CD4-positive, alpha-beta memory T cell (primary cell): ENCODE measurements around the gene HEBP1. TPM values are rescaled to one million over a fixed set of nuclear protein-coding genes. Genes with fewer than 3 reads are reported as not detected.

Experiments
- CTCF ChIA-PET: fragments of 350-600 bp; sonication (Branson Sonifier 250); formaldehyde crosslinking; loops from one replicate; lab custom pipeline; 2021; ENCODE audit warnings: inconsistent platforms; ENCODE audit not compliant: partially characterized antibody; lab: Charles Lee
- POLR2A ChIA-PET: fragments of 350-600 bp; sonication (Branson Sonifier 250); formaldehyde crosslinking; loops from one replicate; lab custom pipeline; 2021; ENCODE audit not compliant: partially characterized antibody; lab: Charles Lee
- DNase-seq, 5 donors: peaks; one replicate each; pipeline versions ENCODE4 v3.0.0 to v3.0.0-alpha.2; 2020 to 2022; ENCODE audit warnings: mixed read lengths in 1 of 5
- H3K27ac ChIP-seq: one replicate; pipeline ENCODE4 v1.7.0; 2013; ENCODE audit warnings: low read depth, low read length
- H3K27me3 ChIP-seq: 2 replicates; pipeline ENCODE4 v1.7.0; 2013; ENCODE audit warnings: mild to moderate bottlenecking, low read length, moderate library complexity; ENCODE audit not compliant: insufficient read depth
- H3K36me3 ChIP-seq: 2 replicates; pipeline ENCODE4 v1.7.0; 2013; ENCODE audit warnings: mild to moderate bottlenecking, low read length, moderate library complexity; ENCODE audit not compliant: insufficient read depth
- H3K4me1 ChIP-seq: 2 replicates; pipeline ENCODE4 v1.7.0; 2013; ENCODE audit warnings: mild to moderate bottlenecking, low read length, moderate library complexity; ENCODE audit not compliant: insufficient read depth
- H3K4me3 ChIP-seq, 2 donors: one replicate each; pipeline ENCODE4 v1.7.0; 2013; ENCODE audit warnings: low read length in 2 of 2, mild to moderate bottlenecking in 1 of 2
- H3K9me3 ChIP-seq, 2 donors: one replicate each; pipeline ENCODE4 v1.7.0; 2013; ENCODE audit warnings: low read length in 2 of 2, control low read depth in 1 of 2; ENCODE audit not compliant: control insufficient read depth in 1 of 2
- H3K27ac Mint-ChIP-seq, 7 donors: one replicate each; pipeline ENCODE4 v1.8.0; 2020 to 2021; ENCODE audit warnings: mixed read lengths in 7 of 7, mild to moderate bottlenecking in 6 of 7, inconsistent platforms in 3 of 7, moderate library complexity in 3 of 7
- H3K27me3 Mint-ChIP-seq, 2 donors: one replicate each; pipeline ENCODE4 v1.8.0; 2020 to 2021; ENCODE audit warnings: mixed read lengths in 2 of 2
- H3K36me3 Mint-ChIP-seq, 2 donors: one replicate each; pipeline ENCODE4 v1.8.0; 2020 to 2021; ENCODE audit warnings: mixed read lengths in 2 of 2, inconsistent platforms in 1 of 2, mild to moderate bottlenecking in 1 of 2
- H3K4me1 Mint-ChIP-seq, 4 donors: one replicate each; pipeline ENCODE4 v1.8.0; 2020 to 2021; ENCODE audit warnings: mixed read lengths in 4 of 4, mild to moderate bottlenecking in 1 of 4
- H3K4me3 Mint-ChIP-seq, 8 donors: one replicate each; pipeline ENCODE4 v1.8.0; 2020 to 2021; ENCODE audit warnings: mixed read lengths in 8 of 8, mild to moderate bottlenecking in 7 of 8, moderate library complexity in 6 of 8, inconsistent platforms in 3 of 8
- H3K9me3 Mint-ChIP-seq, 8 donors: one replicate each; pipeline ENCODE4 v1.8.0; 2020 to 2021; ENCODE audit warnings: mixed read lengths in 8 of 8, mild to moderate bottlenecking in 5 of 8, inconsistent platforms in 3 of 8, moderate library complexity in 1 of 8
- intact Hi-C: fragments of 100-400 bp; cut with micrococcal nuclease; formaldehyde crosslinking; loops from one replicate; pipeline ENCODE4 v1.15.1; 2023
- polyA plus RNA-seq, 2 donors: library from polyadenylated mRNA; unstranded; fragments of 300-500 nt; fragmentation: Illumina TruSeq; gene quantifications; one replicate each; pipeline ENCODE4 v1.2.3, GENCODE V29; 2021
- total RNA-seq, 2 experiments: library from RNA; stranded (reverse); gene quantifications; one replicate each; pipeline ENCODE4 v1.2.3, GENCODE V29; 2021

The HEBP1 gene
- total and polyA plus RNA-seq, 4 experiments from 2014 or later: 11.3 to 23.0 (median 14.6) TPM

DNA sequence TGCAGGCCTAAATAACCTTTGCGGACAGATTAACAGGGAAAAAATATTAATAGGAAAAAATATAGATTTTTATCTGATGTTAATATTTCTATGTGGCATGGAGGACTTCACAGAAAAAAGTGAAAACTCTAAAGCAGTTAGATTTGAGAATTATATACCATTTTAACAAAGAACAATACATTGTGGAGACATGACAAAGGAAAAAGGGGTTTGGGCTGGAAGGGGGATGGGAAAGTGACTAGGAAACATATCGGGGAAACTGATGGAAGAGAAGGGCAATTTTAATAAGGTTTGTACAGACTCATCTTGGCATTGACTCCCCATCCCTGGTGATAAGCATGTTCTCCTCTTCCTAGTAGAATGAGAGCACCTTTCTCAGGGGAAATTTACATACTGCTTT lies 27.0 kb downstream of the HEBP1 start:
- ChIA-PET POLR2A (no interaction called here), CTCF (no interaction called here)
- intact Hi-C loops: no loop called here
- Histone ChIP-seq H3K27me3 (no peaks in the 10 kb centered on the region), H3K4me1 (no peaks in the 10 kb centered on the region), H3K4me3 (no peak overlapping the region), H3K27ac (no peak overlapping the region), H3K36me3 (no peaks in the 10 kb centered on the region), H3K9me3 (no peaks in the 10 kb centered on the region)
- H3K27ac Mint-ChIP-seq: no peak overlapping the region
- H3K4me3 Mint-ChIP-seq: no peak overlapping the region
- H3K4me1 Mint-ChIP-seq: no peaks in the 10 kb centered on the region
- no peaks in the 10 kb centered on the region for H3K27me3 Mint-ChIP-seq
- no peak for DNase-seq
- H3K36me3 Mint-ChIP-seq: peaks cover 45 to 61% of the 10 kb centered on the region in 2 donors
- peaks cover 0 to 36% (median 20%) of the 10 kb centered on the region in 8 donors for H3K9me3 Mint-ChIP-seq

DNA sequence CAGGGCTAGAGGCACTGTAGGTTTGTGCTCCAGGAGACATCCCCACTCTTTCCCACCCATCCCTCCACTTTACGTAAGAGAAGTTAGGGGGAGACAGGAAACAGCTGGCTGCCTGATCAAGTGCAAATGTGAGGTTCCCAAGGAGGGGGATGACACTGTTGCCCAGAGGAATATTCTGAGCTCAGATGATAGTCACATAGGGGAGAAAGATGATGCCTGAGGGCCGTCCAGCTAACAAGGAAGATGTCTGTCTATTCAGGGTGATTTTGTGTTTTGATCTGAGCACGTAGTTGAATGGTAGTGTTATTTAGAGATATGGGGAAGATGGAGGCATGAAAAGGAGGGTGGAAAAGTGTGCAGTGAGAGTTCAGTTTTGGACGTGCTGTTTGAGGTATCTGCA lies 34.2 kb downstream of the HEBP1 start:
- no peaks in the 10 kb centered on the region for H3K27me3 ChIP-seq
- ChIA-PET POLR2A (no interaction called here), CTCF (no interaction called here)
- no peaks in the 10 kb centered on the region for H3K4me1 ChIP-seq
- peaks cover 0 to 5% (median 0%) of the 10 kb centered on the region in 8 donors for H3K9me3 Mint-ChIP-seq
- no peaks in the 10 kb centered on the region for H3K36me3 ChIP-seq
- peak overlapping the region in 2 of 7 donors; percentile 10 to 30 for H3K27ac Mint-ChIP-seq
- peaks cover 1 to 4% of the 10 kb centered on the region in 2 donors for H3K27me3 Mint-ChIP-seq
- peaks cover 1 to 12% of the 10 kb centered on the region in 2 donors for H3K36me3 Mint-ChIP-seq
- H3K4me1 Mint-ChIP-seq: no peaks in the 10 kb centered on the region
- DNase-seq: no peak
- H3K27ac ChIP-seq: no peak overlapping the region
- no peak overlapping the region for H3K4me3 Mint-ChIP-seq
- intact Hi-C loops: no loop called here
- H3K9me3 ChIP-seq: no peaks in the 10 kb centered on the region
- H3K4me3 ChIP-seq: no peak overlapping the region

DNA sequence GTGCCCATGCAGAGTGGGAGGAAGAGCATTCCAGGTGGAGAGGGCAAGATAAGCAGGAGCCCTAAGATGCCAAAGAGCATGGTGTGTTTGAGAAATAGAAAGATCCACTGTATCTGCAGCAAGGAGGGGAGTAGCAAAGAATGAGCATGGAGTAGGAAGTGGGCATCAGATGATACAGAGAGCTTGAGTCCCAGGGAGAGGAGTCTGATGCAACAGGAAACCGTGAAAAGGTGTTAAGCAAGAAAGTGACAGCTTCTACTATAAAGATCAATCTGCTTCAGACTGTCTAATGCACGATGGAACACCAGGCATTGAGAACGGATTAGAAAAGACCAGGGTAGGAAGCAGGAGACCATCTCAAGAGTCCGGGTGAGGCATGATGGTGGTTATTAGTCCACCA lies 35.8 kb downstream of the HEBP1 start:
- no peak for DNase-seq
- H3K4me1 ChIP-seq: no peaks in the 10 kb centered on the region
- POLR2A ChIA-PET: no interaction called here
- H3K27me3 ChIP-seq: no peaks in the 10 kb centered on the region
- Mint-ChIP-seq H3K27me3 (peaks cover 1 to 7% of the 10 kb centered on the region in 2 donors), H3K36me3 (peaks cover 1 to 12% of the 10 kb centered on the region in 2 donors), H3K9me3 (peaks cover 0 to 5% (median 0%) of the 10 kb centered on the region in 8 donors), H3K27ac (no peak overlapping the region), H3K4me1 (no peaks in the 10 kb centered on the region), H3K4me3 (no peak overlapping the region)
- CTCF ChIA-PET: no interaction called here
- H3K36me3 ChIP-seq: no peaks in the 10 kb centered on the region
- no peak overlapping the region for H3K4me3 ChIP-seq
- intact Hi-C loops: no loop called here
- H3K27ac ChIP-seq: no peak overlapping the region
- H3K9me3 ChIP-seq: no peaks in the 10 kb centered on the region

DNA sequence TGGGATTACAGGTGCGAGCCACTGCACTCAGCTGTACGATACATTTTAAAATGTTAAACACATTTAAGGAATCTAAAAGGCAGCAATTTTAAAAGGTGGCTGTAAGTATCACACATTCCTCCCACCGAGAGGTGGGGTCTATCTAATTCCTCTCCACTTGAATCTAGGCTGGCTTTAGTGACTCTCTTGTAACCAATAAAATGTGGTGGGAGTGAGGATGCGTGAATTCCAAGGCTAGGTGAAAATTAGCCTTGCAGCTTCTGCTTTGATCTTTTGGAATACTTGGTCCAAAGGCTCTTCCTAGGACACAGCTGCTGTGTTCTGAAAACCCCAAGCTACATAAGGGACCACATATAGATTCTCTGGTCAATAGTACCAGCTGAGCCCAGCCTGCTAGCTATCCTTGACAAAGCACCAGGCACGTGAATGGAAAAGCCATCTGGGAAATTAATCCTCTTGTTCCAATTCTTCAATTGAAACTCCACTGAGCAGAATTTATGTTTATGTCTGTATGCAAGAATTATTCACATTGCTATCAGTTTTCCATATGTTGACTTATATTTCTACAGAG lies 39.3 kb downstream of the HEBP1 start:
- intact Hi-C loops: no loop called here

DNA sequence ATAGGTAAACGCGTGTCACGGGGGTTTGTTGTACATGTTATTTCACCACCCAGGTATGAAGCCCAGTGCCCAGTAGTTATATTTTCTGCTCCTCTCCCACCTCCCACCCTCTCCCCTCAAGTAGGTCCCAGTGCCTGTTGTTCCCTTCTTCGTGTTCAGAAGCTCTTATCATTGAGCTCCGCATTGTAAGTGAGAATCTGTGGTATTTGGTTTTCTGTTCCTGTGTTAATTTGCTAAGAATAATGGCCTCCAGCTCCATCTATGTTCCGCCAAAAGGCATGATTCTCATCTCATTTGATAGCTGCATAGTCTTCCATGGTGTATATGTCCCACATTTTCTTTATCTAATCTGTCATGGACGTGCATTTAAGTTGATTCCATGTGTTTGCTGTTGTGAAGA lies 41.2 kb downstream of the HEBP1 start:
- Mint-ChIP-seq H3K9me3 (no peaks in the 10 kb centered on the region), H3K27ac (no peak overlapping the region)
- POLR2A ChIA-PET: no interaction called here

More for the DNA sequence above, 39.3 kb downstream of the HEBP1 start:
- DNase-seq: no peak
- Histone ChIP-seq H3K4me1 (no peaks in the 10 kb centered on the region), H3K4me3 (no peak overlapping the region), H3K36me3 (no peaks in the 10 kb centered on the region), H3K27ac (no peak overlapping the region), H3K9me3 (no peaks in the 10 kb centered on the region), H3K27me3 (no peaks in the 10 kb centered on the region)
- peaks cover 0 to 5% of the 10 kb centered on the region in 2 donors for H3K36me3 Mint-ChIP-seq
- no peak overlapping the region for H3K27ac Mint-ChIP-seq
- peaks cover 6 to 7% of the 10 kb centered on the region in 2 donors for H3K27me3 Mint-ChIP-seq
- H3K9me3 Mint-ChIP-seq: peaks cover 0 to 5% (median 0%) of the 10 kb centered on the region in 8 donors
- no peak overlapping the region for H3K4me3 Mint-ChIP-seq
- no peaks in the 10 kb centered on the region for H3K4me1 Mint-ChIP-seq
- POLR2A ChIA-PET: no interaction called here
- CTCF ChIA-PET: interaction anchor here (1.4 to 1.5 kb wide), 2 partner anchors 9 to 251 kb away, joined by 3 read pairs; no protein-coding TSS in a partner anchor

DNA sequence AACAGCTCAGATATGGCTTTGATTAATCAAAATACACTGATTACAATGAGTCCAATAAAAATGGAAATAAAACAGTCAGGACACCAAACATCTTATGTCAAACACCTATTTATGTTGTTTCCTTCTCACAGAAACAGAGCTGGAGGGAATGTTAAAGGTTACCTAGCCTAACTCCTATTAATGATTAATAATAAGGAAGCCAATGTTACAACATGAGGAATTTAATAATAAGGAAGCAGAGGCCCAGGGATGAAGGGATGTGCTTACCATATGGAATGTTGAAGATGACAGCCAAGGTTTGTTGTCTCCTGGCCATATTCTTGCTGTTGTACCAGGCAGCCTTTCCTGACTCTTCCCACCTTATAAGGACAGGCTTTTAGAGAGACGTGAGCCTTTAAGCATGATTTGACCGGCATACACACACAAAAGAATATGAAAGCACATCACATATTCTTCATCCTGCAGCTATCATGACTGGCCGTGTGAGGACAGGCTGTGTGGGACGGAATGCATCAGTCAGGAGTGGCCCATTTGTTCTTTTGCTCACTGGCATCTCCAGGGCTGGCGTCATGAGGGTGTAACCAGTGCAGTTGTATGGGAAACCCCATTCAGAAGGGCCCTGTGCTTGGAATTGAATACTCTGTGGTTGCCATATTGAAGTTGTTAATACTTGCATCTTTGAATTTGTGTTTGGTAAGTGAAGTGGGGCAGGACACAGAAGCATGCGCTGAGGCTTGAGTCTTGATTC lies 45.0 kb downstream of the HEBP1 start:
- Histone ChIP-seq H3K4me3 (no peak overlapping the region), H3K27ac (no peak overlapping the region), H3K36me3 (no peaks in the 10 kb centered on the region), H3K9me3 (no peaks in the 10 kb centered on the region), H3K4me1 (no peaks in the 10 kb centered on the region), H3K27me3 (no peaks in the 10 kb centered on the region)
- ChIA-PET POLR2A (no interaction called here), CTCF (no interaction called here)
- H3K4me3 Mint-ChIP-seq: no peak overlapping the region
- no peaks in the 10 kb centered on the region for H3K4me1 Mint-ChIP-seq
- intact Hi-C loops: no loop called here
- peaks cover 6 to 8% of the 10 kb centered on the region in 2 donors for H3K27me3 Mint-ChIP-seq
- no peak overlapping the region for H3K27ac Mint-ChIP-seq
- no peaks in the 10 kb centered on the region for H3K36me3 Mint-ChIP-seq
- no peaks in the 10 kb centered on the region for H3K9me3 Mint-ChIP-seq
- no peak for DNase-seq

More for the DNA sequence above, 41.2 kb downstream of the HEBP1 start:
- peaks cover 6 to 7% of the 10 kb centered on the region in 2 donors for H3K27me3 Mint-ChIP-seq
- H3K4me3 ChIP-seq: no peak overlapping the region
- no peak overlapping the region for H3K4me3 Mint-ChIP-seq
- no peaks in the 10 kb centered on the region for H3K4me1 Mint-ChIP-seq
- H3K36me3 Mint-ChIP-seq: no peaks in the 10 kb centered on the region
- CTCF ChIA-PET: no interaction called here
- H3K9me3 ChIP-seq: no peaks in the 10 kb centered on the region
- H3K36me3 ChIP-seq: no peaks in the 10 kb centered on the region
- intact Hi-C loops: no loop called here
- H3K27ac ChIP-seq: no peak overlapping the region
- no peaks in the 10 kb centered on the region for H3K27me3 ChIP-seq
- no peak for DNase-seq
- no peaks in the 10 kb centered on the region for H3K4me1 ChIP-seq

DNA sequence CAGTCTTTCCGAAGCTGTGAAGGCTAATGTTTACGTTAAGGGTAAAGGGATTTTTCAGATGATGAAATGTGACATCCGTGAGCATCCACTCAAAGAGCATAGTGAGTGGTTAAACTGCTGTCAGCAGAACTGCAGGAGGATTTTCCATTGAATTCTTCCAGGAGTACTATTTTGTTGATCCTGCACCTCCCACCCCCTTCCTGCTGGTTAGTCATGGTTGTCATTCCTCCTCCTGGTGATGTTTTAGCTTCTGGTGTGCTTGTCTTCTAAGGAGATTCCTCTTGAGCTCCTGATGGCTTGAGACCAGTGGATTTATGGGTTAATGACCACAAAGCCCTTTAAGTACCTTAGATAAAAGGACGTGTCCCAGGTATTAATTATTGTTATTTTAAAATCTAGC lies 45.7 kb downstream of the HEBP1 start:
- no peaks in the 10 kb centered on the region for H3K9me3 ChIP-seq
- no peaks in the 10 kb centered on the region for H3K4me1 ChIP-seq
- ChIA-PET CTCF (no interaction called here), POLR2A (no interaction called here)
- no peak overlapping the region for H3K4me3 ChIP-seq
- no peaks in the 10 kb centered on the region for H3K36me3 Mint-ChIP-seq
- DNase-seq: no peak
- H3K36me3 ChIP-seq: no peaks in the 10 kb centered on the region
- no peak overlapping the region for H3K27ac ChIP-seq
- no peak overlapping the region for H3K4me3 Mint-ChIP-seq
- no peaks in the 10 kb centered on the region for H3K27me3 ChIP-seq
- H3K4me1 Mint-ChIP-seq: no peaks in the 10 kb centered on the region
- no peaks in the 10 kb centered on the region for H3K9me3 Mint-ChIP-seq
- no peak overlapping the region for H3K27ac Mint-ChIP-seq
- H3K27me3 Mint-ChIP-seq: peaks cover 6 to 8% of the 10 kb centered on the region in 2 donors
- intact Hi-C loops: no loop called here
